Type B pancreatic cell (in vitro differentiated cells): ENCODE data around the gene PYDC1. TPM values are rescaled to one million over a fixed set of nuclear protein-coding genes. Genes with fewer than 3 reads are reported as not detected.

Experiments used
- DNase-seq: peaks from one replicate; pipeline ENCODE4 v3.0.0; 2021; ENCODE audit warnings: mixed read lengths; ENCODE audit not compliant: unreplicated experiment; ENCODE audit errors: extremely low spot score
- H3K27ac Mint-ChIP-seq: 2 replicates; pipeline ENCODE4 v1.8.0; 2021; ENCODE audit warnings: mild to moderate bottlenecking, mixed read lengths
- H3K27me3 Mint-ChIP-seq: 2 replicates; pipeline ENCODE4 v1.8.0; 2021; ENCODE audit warnings: mixed read lengths
- H3K36me3 Mint-ChIP-seq: 2 replicates; pipeline ENCODE4 v1.8.0; 2021; ENCODE audit warnings: mixed read lengths
- H3K4me1 Mint-ChIP-seq: one replicate; pipeline ENCODE4 v1.8.0; 2021; ENCODE audit warnings: mixed read lengths; ENCODE audit not compliant: unreplicated experiment
- H3K4me3 Mint-ChIP-seq: 2 replicates; pipeline ENCODE4 v1.8.0; 2021; ENCODE audit warnings: mild to moderate bottlenecking, mixed read lengths
- H3K9me3 Mint-ChIP-seq: 2 replicates; pipeline ENCODE4 v1.8.0; 2021; ENCODE audit warnings: mixed read lengths
- total RNA-seq: library from RNA; stranded (reverse); gene quantifications from 2 replicates; pipeline ENCODE4 v1.2.1, GENCODE V29; 2021; ENCODE audit warnings: low replicate concordance
- TF ChIP-seq, protein P1 (sequence below): fragments of 200-600 bp; sonication (generic); conservative IDR thresholded peaks from 2 replicates; pipeline ENCODE4 v1.5.0; 2021; ENCODE audit warnings: antibody characterized with exemption, mild to moderate bottlenecking

Gene PYDC1
- total RNA-seq, 1 donor from 2014 or later: not detected

DNA sequence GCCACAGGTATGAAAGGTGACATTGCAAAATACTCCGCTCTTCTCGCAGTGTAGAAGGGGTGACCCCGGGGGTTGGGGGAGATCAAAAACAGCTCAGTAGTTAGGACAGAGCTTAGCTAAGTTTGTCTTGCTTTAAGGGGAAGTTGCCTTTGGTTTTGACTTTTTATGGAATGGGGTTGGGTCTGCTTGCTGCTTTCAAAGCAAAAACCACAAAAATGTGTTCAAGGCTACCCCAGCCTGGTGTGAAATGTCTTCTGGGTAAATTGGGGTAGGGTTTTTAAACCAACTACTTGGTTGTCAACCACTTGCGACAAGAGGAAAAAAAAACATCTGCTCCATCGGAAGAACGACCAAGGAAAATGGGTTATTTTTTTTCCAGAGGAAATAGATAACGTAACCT is 30.8 kb downstream of the PYDC1 start:
- Mint-ChIP-seq H3K36me3 (peaks cover 90% of the 10 kb centered on the region), H3K4me3 (peak overlapping the region; percentile 27), H3K4me1 (peaks cover 27% of the 10 kb centered on the region), H3K27me3 (no peaks in the 10 kb centered on the region), H3K27ac (peak overlapping the region; percentile 25), H3K9me3 (no peaks in the 10 kb centered on the region)
- TF ChIP-seq, protein P1, sequence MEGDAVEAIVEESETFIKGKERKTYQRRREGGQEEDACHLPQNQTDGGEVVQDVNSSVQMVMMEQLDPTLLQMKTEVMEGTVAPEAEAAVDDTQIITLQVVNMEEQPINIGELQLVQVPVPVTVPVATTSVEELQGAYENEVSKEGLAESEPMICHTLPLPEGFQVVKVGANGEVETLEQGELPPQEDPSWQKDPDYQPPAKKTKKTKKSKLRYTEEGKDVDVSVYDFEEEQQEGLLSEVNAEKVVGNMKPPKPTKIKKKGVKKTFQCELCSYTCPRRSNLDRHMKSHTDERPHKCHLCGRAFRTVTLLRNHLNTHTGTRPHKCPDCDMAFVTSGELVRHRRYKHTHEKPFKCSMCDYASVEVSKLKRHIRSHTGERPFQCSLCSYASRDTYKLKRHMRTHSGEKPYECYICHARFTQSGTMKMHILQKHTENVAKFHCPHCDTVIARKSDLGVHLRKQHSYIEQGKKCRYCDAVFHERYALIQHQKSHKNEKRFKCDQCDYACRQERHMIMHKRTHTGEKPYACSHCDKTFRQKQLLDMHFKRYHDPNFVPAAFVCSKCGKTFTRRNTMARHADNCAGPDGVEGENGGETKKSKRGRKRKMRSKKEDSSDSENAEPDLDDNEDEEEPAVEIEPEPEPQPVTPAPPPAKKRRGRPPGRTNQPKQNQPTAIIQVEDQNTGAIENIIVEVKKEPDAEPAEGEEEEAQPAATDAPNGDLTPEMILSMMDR: no peak
- no peak for DNase-seq

DNA sequence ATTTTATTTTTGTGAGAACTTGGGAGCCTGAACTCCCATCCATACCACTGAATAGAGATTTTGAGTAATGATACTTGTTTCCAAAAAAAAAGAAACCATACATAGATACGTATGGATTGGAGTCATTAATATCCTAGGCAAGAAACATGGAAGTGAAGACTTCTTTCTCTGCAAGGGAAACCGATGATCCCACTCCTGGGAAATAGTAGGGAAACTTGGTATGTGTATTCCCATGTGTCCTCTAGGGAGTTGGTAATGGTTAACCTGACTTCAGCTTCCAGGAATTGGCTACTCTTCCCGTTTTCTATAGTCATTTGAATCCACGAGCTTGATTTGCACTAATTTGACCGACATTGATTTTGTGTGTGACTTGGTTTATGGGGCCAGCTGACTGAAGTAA is 31.6 kb downstream of the PYDC1 start:
- H3K4me1 Mint-ChIP-seq: peaks cover 27% of the 10 kb centered on the region
- no peaks in the 10 kb centered on the region for H3K27me3 Mint-ChIP-seq
- DNase-seq: no peak
- TF ChIP-seq, protein P1: no peak
- H3K4me3 Mint-ChIP-seq: no peak overlapping the region
- peaks cover 84% of the 10 kb centered on the region for H3K36me3 Mint-ChIP-seq
- H3K9me3 Mint-ChIP-seq: no peaks in the 10 kb centered on the region
- H3K27ac Mint-ChIP-seq: peak overlapping the region; percentile 25

GRCh38 chr16:31184888-31185287 is 32.0 kb downstream of the PYDC1 start:
- TF ChIP-seq, protein P1: no peak
- Mint-ChIP-seq H3K4me1 (peaks cover 29% of the 10 kb centered on the region), H3K4me3 (peak overlapping the region; percentile 41), H3K27ac (peak overlapping the region; percentile 25), H3K27me3 (no peaks in the 10 kb centered on the region), H3K36me3 (peaks cover 80% of the 10 kb centered on the region), H3K9me3 (no peaks in the 10 kb centered on the region)
- no peak for DNase-seq

GRCh38 chr16:31183432-31184428 is 33.2 kb downstream of the PYDC1 start:
- peak overlapping the region; percentile 75 for H3K4me3 Mint-ChIP-seq
- DNase-seq: no peak
- peak overlapping the region; percentile 72 for H3K27ac Mint-ChIP-seq
- no peaks in the 10 kb centered on the region for H3K9me3 Mint-ChIP-seq
- TF ChIP-seq, protein P1: no peak
- peaks cover 31% of the 10 kb centered on the region for H3K4me1 Mint-ChIP-seq
- H3K27me3 Mint-ChIP-seq: no peaks in the 10 kb centered on the region
- H3K36me3 Mint-ChIP-seq: peaks cover 68% of the 10 kb centered on the region

DNA sequence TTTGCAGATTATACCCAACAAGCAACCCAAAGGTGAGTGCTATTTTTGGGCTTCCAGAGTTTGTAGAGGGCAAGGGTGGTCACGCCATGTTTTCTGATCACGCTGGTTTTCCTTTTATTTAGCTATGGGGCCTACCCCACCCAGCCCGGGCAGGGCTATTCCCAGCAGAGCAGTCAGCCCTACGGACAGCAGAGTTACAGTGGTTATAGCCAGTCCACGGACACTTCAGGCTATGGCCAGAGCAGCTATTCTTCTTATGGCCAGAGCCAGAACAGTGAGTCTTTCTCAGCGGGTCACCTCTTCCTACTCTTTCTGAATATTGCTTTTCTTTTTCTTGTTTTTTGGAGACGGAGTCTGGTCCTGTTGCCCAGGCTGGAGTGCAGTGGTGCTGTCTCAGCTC is 34.5 kb downstream of the PYDC1 start:
- H3K27me3 Mint-ChIP-seq: no peaks in the 10 kb centered on the region
- H3K4me1 Mint-ChIP-seq: peaks cover 31% of the 10 kb centered on the region
- no peak for DNase-seq
- H3K27ac Mint-ChIP-seq: peak overlapping the region; percentile 72
- peak overlapping the region; percentile 95 for H3K4me3 Mint-ChIP-seq
- H3K9me3 Mint-ChIP-seq: no peaks in the 10 kb centered on the region
- peaks cover 55% of the 10 kb centered on the region for H3K36me3 Mint-ChIP-seq
- TF ChIP-seq, protein P1: no peak
